Left kidney (tissue), 2 donors: Measurements from ENCODE around the gene PHLPP2. TPM values are rescaled to one million over a fixed set of nuclear protein-coding genes. Genes with fewer than 3 reads are reported as not detected.

Experiments
- DNase-seq: peaks from one replicate; pipeline ENCODE4 v3.0.0-alpha.2; 2013
- polyA plus RNA-seq: library from polyadenylated mRNA; unstranded; fragments of 120-200 nt; gene quantifications from one replicate; pipeline ENCODE4 v1.2.1, GENCODE V29; 2013; ENCODE audit not compliant: insufficient read length

Gene PHLPP2
- polyA plus RNA-seq, 1 donor: 13.2 TPM

DNA sequence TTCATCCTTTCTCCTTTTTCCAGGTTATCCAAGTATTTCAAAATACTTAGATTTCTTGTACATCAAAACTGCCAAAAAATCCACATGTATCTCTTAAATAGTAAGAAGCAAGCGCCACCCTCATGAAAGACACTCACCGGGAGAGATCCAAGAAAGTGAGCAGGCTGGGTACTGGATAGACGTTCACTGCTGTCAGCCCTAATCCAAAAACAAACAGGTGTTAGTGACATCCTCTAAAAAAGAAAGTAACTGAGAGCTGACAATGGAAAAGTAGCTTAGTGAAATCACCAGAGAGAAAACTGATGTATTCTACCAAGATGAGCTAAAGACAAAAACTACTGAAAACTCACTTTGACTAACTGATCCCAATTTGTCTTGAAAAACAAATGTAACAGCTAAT, 52.4 kb downstream of the PHLPP2 start:
- no peak for DNase-seq

GRCh38 chr16:71671165-71671564, 53.3 kb downstream of the PHLPP2 start:
- no peak for DNase-seq

DNA sequence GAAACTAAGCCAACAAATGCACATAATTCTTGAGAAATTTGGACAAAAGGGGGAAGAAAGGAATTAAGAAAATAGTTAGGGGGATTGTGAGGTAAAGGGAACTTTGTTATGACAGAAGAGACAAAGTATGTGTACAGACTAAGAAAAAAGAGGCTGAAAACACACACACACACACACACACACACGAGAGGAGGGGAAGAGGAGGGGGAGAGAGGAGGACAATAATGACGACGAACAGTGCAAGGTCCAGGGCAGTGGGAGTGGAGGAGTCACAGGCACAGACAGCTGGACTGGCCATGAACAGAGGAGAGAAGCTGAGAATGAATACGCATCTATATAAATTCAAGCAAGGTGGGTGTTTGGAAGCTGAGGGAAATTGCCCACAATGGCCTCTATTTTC, 54.0 kb downstream of the PHLPP2 start:
- no peak for DNase-seq

GRCh38 chr16:71669926-71670536, 54.5 kb downstream of the PHLPP2 start:
- DNase-seq: no peak

GRCh38 chr16:71666928-71667707, 57.4 kb downstream of the PHLPP2 start:
- DNase-seq: no peak

- DNase-seq: no peak
Measured at GRCh38 chr16:71666264-71666663, 58.2 kb downstream of the PHLPP2 start.

- no peak for DNase-seq
Measured at GRCh38 chr16:71659471-71659870, 65.0 kb downstream of the PHLPP2 start.

GRCh38 chr16:71658771-71659170, 65.7 kb downstream of the PHLPP2 start:
- DNase-seq: peak; percentile 39

DNA sequence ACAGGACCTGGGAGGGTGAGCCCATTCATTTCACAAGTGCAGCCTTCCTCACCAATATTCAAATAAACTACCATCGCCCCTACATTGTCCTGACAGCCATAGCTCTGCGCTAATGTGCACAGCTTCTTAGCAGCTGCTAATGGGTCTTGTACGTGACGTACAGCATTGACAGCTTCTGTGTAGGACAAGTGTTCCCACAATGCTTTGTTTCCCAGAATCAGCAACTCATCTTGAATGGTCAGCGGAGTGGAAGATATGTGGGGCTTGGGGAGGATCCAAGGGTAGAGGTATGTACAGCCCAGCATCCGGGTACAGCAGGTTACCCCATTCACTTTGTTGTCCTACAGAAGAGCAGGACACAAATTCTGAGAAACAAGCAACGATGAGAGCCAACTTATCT, 74.8 kb downstream of the PHLPP2 start:
- DNase-seq: no peak

GRCh38 chr16:71648921-71649320, 75.6 kb downstream of the PHLPP2 start:
- no peak for DNase-seq

DNA sequence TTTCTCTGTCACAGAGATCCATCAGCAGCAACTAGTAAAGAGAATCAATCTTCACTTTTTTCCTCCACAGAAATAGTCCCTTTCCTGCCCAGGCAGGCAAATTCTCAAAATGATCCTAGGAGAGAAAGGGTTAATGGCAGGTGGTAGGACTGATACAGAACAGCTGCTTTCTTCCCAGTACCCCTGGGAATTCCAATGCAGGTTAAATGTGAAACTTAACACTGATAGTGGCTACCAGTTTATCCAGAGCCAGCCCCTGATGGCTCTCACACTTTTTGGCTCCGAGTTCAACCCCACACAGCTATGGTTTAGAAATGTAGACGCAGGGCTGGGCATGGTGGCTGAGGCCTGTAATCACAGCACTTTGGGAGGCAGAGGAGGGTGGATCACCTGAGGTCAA, 76.3 kb downstream of the PHLPP2 start:
- DNase-seq: no peak

DNA sequence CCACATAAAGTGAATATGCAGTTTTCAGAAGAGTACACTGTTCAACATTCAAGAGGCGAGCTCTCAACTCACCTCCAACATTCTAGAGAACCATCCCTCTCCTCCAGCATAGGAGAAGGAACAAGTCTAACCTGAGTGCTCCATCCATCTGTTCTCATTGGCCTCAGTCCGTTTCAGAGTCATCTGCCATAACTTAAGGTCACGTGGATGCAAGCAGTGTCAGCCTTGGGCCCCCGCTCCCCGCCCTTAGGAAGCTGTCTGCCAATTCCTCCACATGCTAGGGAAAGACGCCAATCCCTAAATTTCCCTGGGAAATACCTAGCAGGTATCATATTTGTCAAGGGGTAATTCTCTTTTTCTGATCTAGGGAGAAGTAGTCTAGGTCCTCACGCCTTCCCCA, 77.1 kb downstream of the PHLPP2 start:
- no peak for DNase-seq

- no peak for DNase-seq
Measured at GRCh38 chr16:71645450-71645849, 79.1 kb downstream of the PHLPP2 start.

DNA sequence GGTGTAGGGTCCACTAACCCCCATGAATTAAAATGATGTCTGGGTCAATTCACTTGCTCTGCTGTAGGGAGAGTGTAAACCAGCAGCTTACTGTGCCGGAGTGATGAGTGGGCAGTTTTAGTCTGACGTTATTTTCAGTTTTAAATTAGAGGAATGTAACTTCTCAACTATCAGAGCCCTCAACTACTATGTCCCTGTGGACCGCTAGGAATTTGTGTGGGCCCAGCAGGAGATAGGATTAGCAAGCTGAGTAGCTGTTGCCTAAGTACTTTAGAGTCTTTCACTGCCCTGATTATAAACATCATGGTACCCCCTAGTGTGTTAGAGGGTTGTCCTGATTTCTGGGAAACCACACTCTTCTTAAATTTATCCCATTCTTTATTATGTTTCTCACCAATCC, 87.1 kb downstream of the PHLPP2 start:
- DNase-seq: no peak

DNA sequence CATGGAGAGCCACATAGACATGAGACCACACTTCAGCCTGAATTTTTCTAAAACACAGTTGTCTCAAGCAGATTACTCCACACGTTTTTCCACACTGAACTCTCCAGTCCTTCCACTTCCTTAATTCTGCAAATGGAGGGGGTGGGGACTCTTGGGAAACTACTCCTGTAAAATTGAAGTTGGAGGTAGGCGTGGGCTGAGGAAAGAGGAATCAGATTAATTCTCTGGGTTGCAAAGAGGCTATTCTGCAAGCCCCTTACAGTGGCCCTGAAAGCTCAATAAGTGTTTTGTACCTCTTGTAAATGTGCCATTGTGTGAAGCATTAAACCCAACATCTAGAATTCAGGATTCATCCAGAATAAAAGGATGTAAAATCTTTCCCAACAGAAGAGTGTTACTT, 88.9 kb downstream of the PHLPP2 start:
- DNase-seq: no peak

- DNase-seq: no peak
Measured at GRCh38 chr16:71631776-71632175, 92.7 kb downstream of the PHLPP2 start.

DNA sequence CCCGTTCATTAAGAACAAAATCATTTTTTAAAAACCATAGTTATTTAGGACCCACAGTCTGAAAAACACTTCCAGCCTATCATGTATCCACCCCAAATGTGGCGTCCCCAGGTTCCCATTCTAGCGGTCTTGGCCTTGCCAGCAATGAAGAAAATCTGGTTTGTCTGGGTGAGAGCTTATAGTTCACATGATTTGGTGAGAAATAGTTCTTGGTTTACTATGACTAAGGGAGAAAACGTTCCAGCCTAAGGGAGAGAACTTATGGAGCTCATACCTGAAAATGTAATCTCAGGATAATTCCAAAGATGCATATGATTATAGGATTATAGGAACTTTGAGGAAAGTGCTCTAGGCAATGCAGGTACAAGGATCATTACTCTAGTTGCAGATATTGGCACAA, 93.7 kb downstream of the PHLPP2 start:
- DNase-seq: no peak

GRCh38 chr16:71629278-71630016, 95.1 kb downstream of the PHLPP2 start:
- no peak for DNase-seq

GRCh38 chr16:71628810-71629209, 95.7 kb downstream of the PHLPP2 start:
- no peak for DNase-seq

DNA sequence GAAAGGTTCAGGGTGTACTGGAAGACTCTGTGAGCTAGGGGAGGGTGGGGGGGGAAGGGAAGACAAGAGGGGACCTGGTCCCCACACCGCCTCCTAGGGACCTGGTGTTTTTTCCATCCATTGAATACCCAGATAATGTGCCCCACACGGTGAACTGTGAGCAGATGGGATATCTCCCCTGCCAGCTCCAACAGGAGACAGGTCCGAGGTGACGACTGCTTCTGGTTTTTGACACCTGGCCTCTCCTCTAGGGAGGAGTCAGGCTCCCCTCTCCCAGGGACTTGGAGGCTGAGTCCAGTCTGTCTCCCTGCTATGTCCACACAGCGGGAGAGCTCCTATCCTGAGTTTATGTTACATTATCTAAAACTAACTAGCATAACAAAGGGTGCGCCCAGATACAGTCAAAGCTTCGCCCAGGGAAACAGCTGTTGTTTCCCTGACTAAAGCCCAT, 96.7 kb downstream of the PHLPP2 start:
- no peak for DNase-seq

- no peak for DNase-seq
Measured at GRCh38 chr16:71626858-71627213, 97.7 kb downstream of the PHLPP2 start.

GRCh38 chr16:71626018-71626857, 98.3 kb downstream of the PHLPP2 start, which contains the start of gene MARVELD3:
Gene MARVELD3 (plus strand): TSS chr16:71626184. CDS start chr16:71626230, 46 bp downstream.
- DNase-seq: peak; percentile 65
